Urothelium cell line (cell line): ENCODE data around the gene ASB16.

Experiments used
- DNase-seq: peaks from one replicate; pipeline ENCODE4 v3.0.0; 2011; ENCODE audit warnings: low spot score, mixed read lengths
- FAIRE-seq: peaks from 2 replicates; lab custom pipeline; 2011; peaks lifted over from hg19 to GRCh38; lab: Jason Lieb, UNC

Gene ASB16

GRCh38 chr17:44188576-44189403, 18.3 kb downstream of the ASB16 start:
- FAIRE-seq: no peak
- DNase-seq: no peak

GRCh38 chr17:44190481-44190880, 20.0 kb downstream of the ASB16 start:
- DNase-seq (no peak), FAIRE-seq (no peak)

GRCh38 chr17:44191369-44191768, 20.9 kb downstream of the ASB16 start:
- no peak for FAIRE-seq

GRCh38 chr17:44191941-44192496, 21.5 kb downstream of the ASB16 start:
- FAIRE-seq (no peak), DNase-seq (no peak)

More at GRCh38 chr17:44191369-44191768, 20.9 kb downstream of the ASB16 start:
- DNase-seq: no peak

- DNase-seq (no peak), FAIRE-seq (peak; percentile 52)
Observed at GRCh38 chr17:44192750-44193149, 22.2 kb downstream of the ASB16 start.

- DNase-seq: no peak
- no peak for FAIRE-seq
Observed at GRCh38 chr17:44193326-44194084, 23.0 kb downstream of the ASB16 start.

GRCh38 chr17:44197107-44197506, 26.6 kb downstream of the ASB16 start:
- DNase-seq: no peak
- FAIRE-seq: no peak

GRCh38 chr17:44197980-44198720, 27.6 kb downstream of the ASB16 start:
- no peak for FAIRE-seq

GRCh38 chr17:44198721-44199552, 28.4 kb downstream of the ASB16 start:
- no peak for FAIRE-seq
- peak; percentile 88 for DNase-seq

More at GRCh38 chr17:44197980-44198720, 27.6 kb downstream of the ASB16 start:
- DNase-seq: peak; percentile 52

- DNase-seq (peak; percentile 99), FAIRE-seq (peak; percentile 86)
Observed at GRCh38 chr17:44199553-44200477, 29.3 kb downstream of the ASB16 start, which contains the start of gene ATXN7L3. ATXN7L3 (minus strand) TSS chr17:44199884; CDS start chr17:44198070, 1,814 bp downstream.

- no peak for FAIRE-seq
- no peak for DNase-seq
Observed at GRCh38 chr17:44200478-44201155, 30.1 kb downstream of the ASB16 start.

- FAIRE-seq: no peak
- DNase-seq: no peak
Observed at GRCh38 chr17:44202756-44203155, 32.3 kb downstream of the ASB16 start.

- no peak for FAIRE-seq
- DNase-seq: peak; percentile 36
Observed at GRCh38 chr17:44203731-44204440, 33.4 kb downstream of the ASB16 start.

GRCh38 chr17:44204441-44204882, 34.0 kb downstream of the ASB16 start:
- DNase-seq: peak; percentile 23
- no peak for FAIRE-seq

- FAIRE-seq: no peak
- DNase-seq: no peak
Observed at GRCh38 chr17:44205962-44206824, 35.7 kb downstream of the ASB16 start.

- DNase-seq (no peak), FAIRE-seq (no peak)
Observed at GRCh38 chr17:44206825-44207155, 36.3 kb downstream of the ASB16 start.

- DNase-seq (no peak), FAIRE-seq (no peak)
Observed at GRCh38 chr17:44207319-44207718, 36.8 kb downstream of the ASB16 start.
